HTERT RPE-1 (cell line): Measurements from ENCODE around the gene MPPED2.

Source experiments
- in situ Hi-C: fragments of 300-500 bp; cut with MboI; formaldehyde crosslinking; loops from 4 replicates; pipeline ENCODE4 v1.14.3; 2020; ENCODE audit warnings: low sequenced_read_pairs

The MPPED2 gene

GRCh38 chr11:30488304-30488998 lies 97.7 kb downstream of the MPPED2 start:
- in situ Hi-C loops: no loop called here

DNA sequence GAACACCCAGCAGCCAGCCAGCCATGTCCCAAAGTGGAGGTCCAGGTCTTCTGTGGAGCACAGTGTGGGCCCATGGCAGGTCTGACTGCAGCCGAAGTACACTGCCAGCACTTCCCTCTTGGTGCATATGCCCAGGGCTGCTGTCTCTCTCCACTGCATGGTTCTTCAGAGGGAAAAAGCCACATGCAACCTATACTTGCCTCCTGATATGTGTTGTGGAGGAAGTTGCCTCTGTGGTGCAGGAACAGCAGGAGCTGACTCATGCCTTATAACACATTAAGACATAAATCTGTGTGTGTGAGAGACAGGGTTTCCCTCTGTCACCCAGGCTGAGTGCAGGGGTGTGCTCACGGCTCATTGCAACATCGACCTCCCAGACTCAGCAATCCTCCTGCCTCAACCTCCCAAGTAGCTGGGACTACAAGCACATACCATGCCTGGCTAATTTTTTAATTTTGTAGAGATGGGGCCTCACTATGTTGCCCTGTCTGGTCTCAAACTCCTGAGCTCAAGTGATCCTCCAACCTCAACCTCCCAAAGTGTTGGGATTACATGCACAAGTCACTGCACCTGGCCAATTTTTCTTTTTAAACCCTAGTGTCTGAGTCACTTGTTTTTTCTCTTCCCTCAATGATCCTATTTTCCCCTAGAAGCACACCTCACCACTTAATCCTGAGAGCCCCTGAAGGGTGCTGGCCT lies 98.8 kb downstream of the MPPED2 start:
- in situ Hi-C loops: no loop called here

GRCh38 chr11:30485756-30486155 lies 100.4 kb downstream of the MPPED2 start:
- in situ Hi-C loops: no loop called here

DNA sequence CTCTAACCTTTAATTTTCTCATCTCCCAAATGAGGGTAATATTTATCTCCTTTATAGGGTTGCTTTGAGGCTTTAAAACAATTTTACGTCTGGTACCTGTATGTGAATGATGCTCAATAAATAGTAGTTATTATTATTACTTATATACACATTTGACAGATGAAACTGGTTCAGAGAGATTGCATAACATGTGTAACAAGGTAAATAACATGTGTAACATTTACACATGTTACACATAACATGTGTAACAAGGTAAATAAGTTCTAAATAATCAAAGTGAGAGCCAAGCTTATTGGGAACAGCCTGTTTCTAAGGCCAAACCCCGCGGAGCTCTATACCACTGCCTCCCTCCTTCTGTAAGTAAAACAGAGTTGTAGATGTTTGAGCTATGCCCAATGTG lies 100.9 kb downstream of the MPPED2 start:
- in situ Hi-C loops: no loop called here

DNA sequence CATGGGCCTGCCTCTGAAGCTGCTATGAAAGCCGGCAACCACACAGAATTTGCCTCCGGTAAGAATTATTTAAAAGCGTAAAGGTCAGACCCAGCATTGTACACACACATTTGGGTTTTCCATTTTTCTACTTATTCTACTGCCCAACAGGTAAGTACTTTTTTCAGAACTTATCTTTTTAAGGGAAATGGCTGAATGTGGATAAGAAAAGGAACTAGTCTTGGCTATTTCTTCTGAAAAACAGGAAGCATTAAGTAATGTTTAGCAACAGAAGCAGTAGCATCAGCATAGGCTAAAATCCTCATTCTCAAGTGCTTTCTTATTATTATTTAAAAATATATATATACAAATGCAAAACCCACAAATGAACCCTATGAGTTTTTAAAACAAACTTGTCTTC lies 103.1 kb downstream of the MPPED2 start:
- in situ Hi-C loops: no loop called here

DNA sequence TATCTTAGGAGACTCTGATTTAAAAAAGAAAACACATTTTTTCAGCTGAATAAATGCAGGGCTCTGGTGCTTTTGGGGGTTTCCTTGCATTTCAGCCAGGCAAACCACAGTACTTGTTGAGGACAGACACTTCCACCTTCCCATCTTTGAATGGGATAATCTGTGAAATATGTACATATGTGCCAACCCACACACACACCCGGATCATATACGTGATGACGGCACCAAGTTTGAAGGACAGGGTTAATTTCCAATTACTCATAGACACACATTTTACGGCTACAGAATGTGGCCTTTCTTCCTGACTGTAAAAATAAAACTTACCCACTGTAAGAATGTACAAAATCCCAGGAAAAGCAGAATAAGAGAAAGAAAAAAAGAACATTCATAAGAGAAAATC lies 104.4 kb downstream of the MPPED2 start:
- in situ Hi-C loops: no loop called here

GRCh38 chr11:30481330-30481729 lies 104.8 kb downstream of the MPPED2 start:
- in situ Hi-C loops: no loop called here

DNA sequence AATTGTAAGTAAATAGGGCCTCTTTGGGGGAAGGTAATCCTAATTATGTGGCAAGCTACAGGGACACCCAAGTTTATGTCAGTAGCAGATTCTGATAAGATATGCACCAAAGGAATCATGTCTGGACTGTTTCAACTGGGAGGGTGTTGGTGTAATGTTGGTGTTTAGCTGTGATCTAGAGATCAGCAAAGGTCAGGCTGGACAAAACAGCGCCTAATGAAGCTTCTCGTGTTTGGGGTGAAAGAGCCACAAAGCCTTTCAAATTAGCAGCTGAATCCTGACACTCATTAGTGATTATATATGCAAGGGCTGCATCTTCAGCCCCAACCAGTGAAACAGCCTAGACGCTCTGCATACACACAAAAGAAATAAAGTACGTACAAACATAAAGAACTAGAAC lies 106.3 kb downstream of the MPPED2 start:
- in situ Hi-C loops: no loop called here

- in situ Hi-C loops: no loop called here
Measured at GRCh38 chr11:30478923-30479322, 107.2 kb downstream of the MPPED2 start.

DNA sequence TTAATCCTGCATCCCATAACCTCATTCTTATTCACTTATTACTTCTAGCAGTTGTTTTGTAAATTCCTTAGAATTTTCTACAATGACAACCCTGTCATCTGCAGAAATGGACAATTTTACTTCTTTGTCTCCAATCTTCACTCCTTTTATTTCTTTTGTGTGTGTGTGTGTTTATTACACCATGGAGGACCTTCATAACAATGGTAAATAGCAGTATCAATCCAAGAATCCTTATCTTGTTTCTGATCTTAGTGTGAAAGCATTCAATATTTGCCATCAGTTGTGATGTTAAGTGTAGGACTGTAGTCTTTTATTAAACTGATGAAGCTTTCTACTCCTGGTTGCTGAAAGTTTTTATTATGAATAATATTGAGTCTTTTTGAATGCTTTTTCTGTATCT lies 109.1 kb downstream of the MPPED2 start:
- in situ Hi-C loops: no loop called here

GRCh38 chr11:30474151-30474954 lies 111.8 kb downstream of the MPPED2 start:
- in situ Hi-C loops: no loop called here

GRCh38 chr11:30471244-30471643 lies 114.9 kb downstream of the MPPED2 start:
- in situ Hi-C loops: no loop called here

- in situ Hi-C loops: no loop called here
Measured at GRCh38 chr11:30468881-30469280, 117.3 kb downstream of the MPPED2 start.

GRCh38 chr11:30467176-30467575 lies 119.0 kb downstream of the MPPED2 start:
- in situ Hi-C loops: no loop called here

DNA sequence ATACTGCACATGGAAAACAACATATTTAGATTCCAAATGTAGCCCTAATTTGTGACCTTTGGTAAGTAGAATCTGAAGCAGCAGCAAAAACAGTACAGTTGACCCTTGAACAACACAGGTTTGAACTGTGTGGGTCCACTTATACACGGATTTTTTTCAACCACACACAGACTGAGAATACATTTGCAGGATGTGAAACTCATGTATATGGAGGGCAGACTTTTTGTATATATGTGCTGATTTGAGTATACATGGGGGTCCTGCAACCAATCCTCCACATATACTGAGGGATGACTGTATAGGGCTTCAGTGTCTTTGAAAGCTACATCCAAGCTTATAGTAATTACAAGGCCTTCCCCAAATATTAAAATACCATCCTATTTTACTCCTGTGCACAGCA lies 120.5 kb downstream of the MPPED2 start:
- in situ Hi-C loops: no loop called here

- in situ Hi-C loops: no loop called here
Measured at GRCh38 chr11:30465192-30465591, 121.0 kb downstream of the MPPED2 start.

- in situ Hi-C loops: no loop called here
Measured at GRCh38 chr11:30463266-30463665, 122.9 kb downstream of the MPPED2 start.

DNA sequence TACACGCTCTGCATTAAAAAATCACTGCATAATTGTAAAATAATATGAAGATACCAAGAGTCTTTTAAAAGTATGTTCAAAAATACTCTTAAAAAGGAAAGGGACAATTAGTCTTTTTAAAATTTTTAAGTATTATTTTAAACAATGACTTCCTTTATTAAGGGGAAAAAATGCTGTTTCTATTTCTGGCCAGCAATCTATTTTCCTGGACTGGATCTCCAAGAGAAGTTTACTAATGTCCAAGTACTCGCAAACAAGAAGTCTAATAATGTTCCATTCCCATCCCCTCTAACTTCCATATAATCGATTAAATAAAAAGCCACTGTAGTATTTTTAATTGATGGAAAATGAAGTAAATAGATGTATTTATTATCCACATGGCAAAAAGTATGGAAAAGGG lies 123.7 kb downstream of the MPPED2 start:
- in situ Hi-C loops: no loop called here

DNA sequence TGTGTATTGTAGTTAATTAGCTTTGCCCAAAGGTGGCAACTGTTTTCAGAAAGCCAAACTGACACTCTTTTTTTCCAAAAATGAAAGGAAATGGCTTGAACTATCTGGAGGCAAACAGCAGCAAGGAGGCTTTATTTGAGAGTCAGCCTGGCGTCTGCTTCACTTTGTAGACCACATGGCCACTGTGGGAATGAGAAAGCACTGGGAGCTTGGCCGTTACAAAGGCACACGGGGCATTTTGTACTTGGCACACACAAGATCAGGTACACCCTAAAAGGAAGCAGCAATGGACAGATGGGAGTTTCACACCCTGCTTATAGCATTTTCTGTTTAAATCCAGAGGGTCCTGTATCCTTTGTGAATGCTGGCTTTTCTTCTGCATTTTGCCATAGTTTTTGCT lies 126.3 kb downstream of the MPPED2 start:
- in situ Hi-C loops: no loop called here

GRCh38 chr11:30459306-30459705 lies 126.8 kb downstream of the MPPED2 start:
- in situ Hi-C loops: no loop called here

- in situ Hi-C loops: no loop called here
Measured at GRCh38 chr11:30458541-30458940, 127.6 kb downstream of the MPPED2 start.

GRCh38 chr11:30457087-30457486 lies 129.1 kb downstream of the MPPED2 start:
- in situ Hi-C loops: no loop called here
